Measurements from ENCODE around the gene CCNG1. TPM values are rescaled to one million over a fixed set of nuclear protein-coding genes. Genes with fewer than 3 reads are reported as not detected.
"Not testable (repeated sequence)": the region's sequence is repeated elsewhere in the genome, so short reads cannot be mapped to it uniquely, and the experiment has no call there.

CCNG1 gene, protein sequence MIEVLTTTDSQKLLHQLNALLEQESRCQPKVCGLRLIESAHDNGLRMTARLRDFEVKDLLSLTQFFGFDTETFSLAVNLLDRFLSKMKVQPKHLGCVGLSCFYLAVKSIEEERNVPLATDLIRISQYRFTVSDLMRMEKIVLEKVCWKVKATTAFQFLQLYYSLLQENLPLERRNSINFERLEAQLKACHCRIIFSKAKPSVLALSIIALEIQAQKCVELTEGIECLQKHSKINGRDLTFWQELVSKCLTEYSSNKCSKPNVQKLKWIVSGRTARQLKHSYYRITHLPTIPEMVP
- polyA plus RNA-seq: 100.0 TPM

DNA sequence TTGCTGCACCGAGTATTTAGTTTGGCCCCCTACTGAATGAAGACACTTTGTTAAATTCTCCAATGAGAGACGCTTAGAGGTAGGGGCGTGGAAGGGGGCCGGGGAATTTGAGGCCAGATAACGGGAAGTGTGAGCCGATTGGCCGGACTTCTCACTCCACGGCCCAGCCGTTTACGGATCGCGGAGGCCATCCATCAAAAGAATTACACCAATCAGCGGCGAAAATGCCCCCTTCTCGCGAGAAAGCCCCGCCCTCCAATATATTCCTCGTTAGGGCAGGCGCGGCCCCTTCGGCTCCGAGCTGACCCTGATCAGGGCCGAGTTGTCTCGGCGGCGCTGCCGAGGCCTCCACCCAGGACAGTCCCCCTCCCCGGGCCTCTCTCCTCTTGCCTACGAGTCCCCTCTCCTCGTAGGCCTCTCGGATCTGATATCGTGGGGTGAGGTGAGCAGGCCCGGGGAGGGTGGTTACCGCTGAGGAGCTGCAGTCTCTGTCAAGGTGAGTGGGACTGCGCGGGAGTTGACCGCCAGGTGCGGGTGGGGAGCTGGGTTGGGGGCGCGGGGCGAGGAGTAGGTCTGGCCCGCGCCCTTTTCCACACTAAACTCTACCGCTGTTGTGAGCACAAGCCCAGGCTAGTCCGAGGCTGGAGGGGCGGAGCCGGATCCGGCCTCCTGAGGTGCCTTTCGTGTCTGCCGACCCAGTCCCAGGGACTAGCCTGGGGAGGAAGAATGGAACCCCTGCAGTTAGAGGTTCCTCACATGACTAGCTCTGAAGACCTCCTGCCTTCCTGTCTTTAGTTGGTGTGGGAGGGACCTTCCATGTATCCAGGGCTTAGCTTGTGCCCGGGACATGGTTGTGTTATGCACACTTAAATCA, at the start of gene CCNG1:
Gene CCNG1, plus strand, starts transcription at position 287 of the 874 bp plus-strand sequence. CDS start 1,662 bp downstream, outside the sequence.
- Mint-ChIP-seq H3K4me3 (peak within 1 kb of the TSS; percentile 88 to 96 (median 94)), H3K9me3 (no peaks in the 10 kb centered on the region), H3K36me3 (peaks cover 3% of the 10 kb centered on the region), H3K27me3 (no peaks in the 10 kb centered on the region), H3K27ac (peak within 1 kb of the TSS; percentile 75 to 91 (median 84)), H3K4me1 (peaks cover 13 to 33% (median 17%) of the 10 kb centered on the region in 3 donors)

DNA sequence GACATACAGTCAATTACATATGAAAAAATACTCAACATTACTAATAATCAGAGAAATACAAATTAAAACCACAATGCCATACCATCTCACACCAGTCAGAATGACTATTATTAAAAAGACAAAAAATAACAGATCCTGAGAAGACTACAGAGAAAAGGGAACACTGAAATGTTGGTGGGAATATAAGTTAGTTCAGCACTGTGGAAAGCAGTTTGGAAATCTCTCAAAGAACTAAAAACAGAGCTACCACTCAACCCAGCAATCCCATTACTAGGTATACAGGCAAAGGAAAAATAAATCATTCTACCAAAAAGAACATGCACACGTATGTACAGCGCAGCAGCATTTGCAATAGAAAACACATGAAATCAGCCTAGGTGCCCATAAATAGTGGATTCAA, 41.6 kb upstream of the CCNG1 start:
- peak overlapping the region in 1 of 3 donors; percentile 55 for H3K27ac Mint-ChIP-seq
- H3K4me3 Mint-ChIP-seq: no peak overlapping the region
- no peaks in the 10 kb centered on the region for H3K36me3 Mint-ChIP-seq
- H3K4me1 Mint-ChIP-seq: no peaks in the 10 kb centered on the region
- H3K27me3 Mint-ChIP-seq: peaks cover 15% of the 10 kb centered on the region
- H3K9me3 Mint-ChIP-seq: peaks cover 2 to 10% (median 4%) of the 10 kb centered on the region in 3 donors

DNA sequence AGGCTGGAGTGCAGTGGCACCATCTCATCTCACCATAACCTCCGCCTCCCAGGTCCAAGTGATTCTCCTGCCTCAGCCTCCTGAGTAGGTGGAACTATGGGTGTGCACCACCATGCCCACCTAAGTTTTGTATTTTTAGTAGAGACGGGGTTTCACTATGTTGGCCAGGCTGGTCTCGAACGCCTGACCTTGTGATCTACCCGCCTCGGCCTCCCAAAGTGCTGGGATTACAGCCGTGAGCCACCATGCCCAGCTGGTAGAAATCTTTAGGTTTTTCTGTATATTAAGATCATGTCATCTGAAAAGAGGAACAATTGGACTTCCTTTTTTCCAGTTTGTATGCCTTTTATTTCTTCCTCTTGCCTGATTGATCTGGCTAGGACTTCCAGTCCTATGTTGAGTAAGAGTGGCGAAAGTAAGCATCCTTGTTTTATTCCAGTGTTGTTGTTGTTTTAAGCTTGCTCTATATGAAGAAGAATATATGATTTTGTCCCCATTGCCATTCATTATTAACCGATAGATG, 40.5 kb upstream of the CCNG1 start:
- not testable (repeated sequence) for H3K4me3 Mint-ChIP-seq, H3K4me1 Mint-ChIP-seq

DNA sequence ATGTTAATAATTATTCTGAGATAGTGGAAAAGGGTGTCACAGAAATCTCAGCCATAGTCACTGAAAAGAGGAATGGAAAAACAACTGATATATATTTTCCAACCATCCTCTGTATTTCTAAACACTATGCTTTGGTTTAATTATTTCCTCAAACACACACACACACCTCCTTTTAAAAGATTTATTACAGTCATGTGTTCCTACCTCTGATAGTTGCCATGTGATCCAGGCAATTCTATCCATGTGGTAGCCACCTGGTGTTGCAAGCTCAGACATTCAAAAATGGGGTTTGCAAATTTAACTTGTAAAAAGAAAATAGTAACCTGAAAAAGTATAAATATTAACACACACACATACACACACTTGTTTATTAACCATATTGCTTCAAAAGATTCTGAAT, 40.0 kb upstream of the CCNG1 start:
- no peaks in the 10 kb centered on the region for H3K36me3 Mint-ChIP-seq
- H3K27ac Mint-ChIP-seq: no peak overlapping the region
- no peak overlapping the region for H3K4me3 Mint-ChIP-seq
- H3K9me3 Mint-ChIP-seq: peaks cover 2 to 10% (median 2%) of the 10 kb centered on the region in 3 donors
- H3K4me1 Mint-ChIP-seq: no peaks in the 10 kb centered on the region
- H3K27me3 Mint-ChIP-seq: peaks cover 12% of the 10 kb centered on the region

More for the DNA sequence above, 40.5 kb upstream of the CCNG1 start:
- not testable (repeated sequence) for H3K36me3 Mint-ChIP-seq, H3K27ac Mint-ChIP-seq
- H3K9me3 Mint-ChIP-seq: peaks cover 2 to 10% (median 2%) of the 10 kb centered on the region in 3 donors
- peaks cover 13% of the 10 kb centered on the region for H3K27me3 Mint-ChIP-seq

DNA sequence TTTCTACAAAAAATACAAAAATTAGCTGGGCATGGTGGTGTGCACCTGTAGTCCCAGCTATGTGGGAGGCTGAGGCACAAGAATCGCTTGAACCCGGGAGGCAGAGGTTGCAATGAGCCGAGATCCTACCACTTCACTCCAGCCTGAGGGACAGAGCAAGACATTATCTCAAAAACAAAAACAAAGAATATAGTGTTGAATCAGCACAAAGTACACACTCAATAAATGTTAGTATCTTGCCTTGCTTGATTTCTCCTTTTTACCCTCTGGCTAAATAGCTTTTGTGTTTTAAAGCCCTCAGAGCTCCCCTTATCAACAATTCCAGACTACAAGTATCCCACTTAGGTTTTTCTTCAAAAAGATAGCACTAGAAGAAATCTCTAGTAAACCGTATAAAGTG, 37.5 kb upstream of the CCNG1 start:
- Mint-ChIP-seq H3K9me3 (no peaks in the 10 kb centered on the region), H3K36me3 (no peaks in the 10 kb centered on the region), H3K27ac (no peak overlapping the region), H3K27me3 (peaks cover 9% of the 10 kb centered on the region), H3K4me3 (no peak overlapping the region), H3K4me1 (no peaks in the 10 kb centered on the region)

DNA sequence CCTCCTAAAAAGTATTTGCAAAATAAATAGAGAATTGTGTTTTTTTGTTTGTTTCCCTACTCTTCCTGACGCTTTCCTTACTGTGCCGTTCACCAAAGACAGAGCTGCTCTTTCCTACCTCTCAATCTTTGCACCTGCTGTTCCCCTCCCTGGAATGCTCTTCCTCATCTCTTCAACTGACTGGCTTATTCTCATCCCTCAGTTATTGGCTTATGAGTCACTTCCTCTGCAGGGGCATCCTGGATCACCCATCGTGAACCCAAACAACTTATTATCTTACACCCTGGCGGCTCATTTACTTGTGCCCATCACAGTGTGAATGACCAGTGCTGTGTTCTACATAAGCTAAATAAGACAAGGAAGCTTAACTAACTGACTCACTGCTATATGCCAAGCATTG, 36.1 kb upstream of the CCNG1 start:
- H3K36me3 Mint-ChIP-seq: no peaks in the 10 kb centered on the region
- H3K4me1 Mint-ChIP-seq: no peaks in the 10 kb centered on the region

DNA sequence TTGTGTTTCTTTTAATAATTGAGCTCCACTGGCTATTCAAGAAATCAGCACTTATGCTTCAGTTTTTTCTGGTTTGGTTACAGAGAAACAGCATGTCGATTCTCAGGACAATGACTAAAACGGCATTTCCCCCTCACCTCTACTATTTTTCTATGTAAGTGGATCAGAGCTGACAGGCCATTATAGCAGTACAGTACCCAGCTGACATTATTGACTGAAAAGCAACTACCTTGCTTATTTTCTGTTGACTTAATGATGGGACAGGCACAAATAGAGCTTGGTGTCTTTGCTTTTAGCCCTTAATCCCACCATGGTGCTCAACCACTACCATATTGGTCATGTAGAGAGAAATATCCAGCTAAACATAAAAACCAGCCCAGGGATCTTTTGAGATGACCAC, 35.4 kb upstream of the CCNG1 start:
- Mint-ChIP-seq H3K27ac (no peak overlapping the region), H3K27me3 (peaks cover 7% of the 10 kb centered on the region)

More for the DNA sequence above, 36.1 kb upstream of the CCNG1 start:
- H3K27ac Mint-ChIP-seq: no peak overlapping the region
- no peaks in the 10 kb centered on the region for H3K9me3 Mint-ChIP-seq
- H3K27me3 Mint-ChIP-seq: peaks cover 7% of the 10 kb centered on the region
- H3K4me3 Mint-ChIP-seq: no peak overlapping the region

DNA sequence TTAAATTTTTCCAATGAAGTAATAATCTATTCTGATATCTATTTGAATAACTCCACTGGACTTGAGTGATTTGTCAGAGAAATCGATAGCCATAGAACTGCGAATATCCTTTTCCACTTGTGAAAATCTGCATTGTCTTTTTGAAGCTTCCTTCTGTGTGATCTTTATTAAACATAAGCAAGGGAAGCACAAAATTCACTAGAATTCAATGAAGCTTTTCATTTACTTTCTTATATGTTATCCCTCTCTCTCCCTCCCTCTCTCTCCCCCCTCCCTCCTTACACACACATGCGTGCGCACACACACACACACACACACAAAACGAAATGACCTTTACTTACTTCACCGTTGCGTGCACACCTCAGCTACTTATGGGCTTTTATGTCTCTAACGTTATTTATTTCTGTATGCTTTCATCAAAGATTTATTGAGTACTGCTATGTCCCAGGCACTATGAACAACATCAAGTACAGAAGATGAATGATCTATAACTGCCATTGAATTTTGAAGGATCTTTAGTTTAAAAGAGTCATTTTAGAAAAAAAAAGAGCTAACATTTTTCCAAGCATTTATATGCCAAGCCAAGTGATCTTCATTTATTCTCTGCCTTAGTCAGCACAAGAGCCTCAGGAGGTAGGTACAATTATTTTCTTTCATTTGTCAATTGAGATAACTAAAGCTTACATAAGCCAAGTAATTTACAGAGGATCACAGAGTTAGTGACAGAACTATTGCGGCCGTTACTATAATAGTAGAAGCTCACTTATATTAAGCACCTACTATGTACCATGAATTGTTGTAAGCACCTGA, 32.8 kb upstream of the CCNG1 start:
- Mint-ChIP-seq H3K27ac (no peak overlapping the region), H3K27me3 (peaks cover 3% of the 10 kb centered on the region), H3K4me1 (peaks cover 0 to 3% (median 0%) of the 10 kb centered on the region in 3 donors), H3K36me3 (no peaks in the 10 kb centered on the region), H3K4me3 (no peak overlapping the region), H3K9me3 (no peaks in the 10 kb centered on the region)

More for the DNA sequence above, 35.4 kb upstream of the CCNG1 start:
- Mint-ChIP-seq H3K36me3 (no peaks in the 10 kb centered on the region), H3K9me3 (no peaks in the 10 kb centered on the region), H3K4me1 (no peaks in the 10 kb centered on the region), H3K4me3 (no peak overlapping the region)

DNA sequence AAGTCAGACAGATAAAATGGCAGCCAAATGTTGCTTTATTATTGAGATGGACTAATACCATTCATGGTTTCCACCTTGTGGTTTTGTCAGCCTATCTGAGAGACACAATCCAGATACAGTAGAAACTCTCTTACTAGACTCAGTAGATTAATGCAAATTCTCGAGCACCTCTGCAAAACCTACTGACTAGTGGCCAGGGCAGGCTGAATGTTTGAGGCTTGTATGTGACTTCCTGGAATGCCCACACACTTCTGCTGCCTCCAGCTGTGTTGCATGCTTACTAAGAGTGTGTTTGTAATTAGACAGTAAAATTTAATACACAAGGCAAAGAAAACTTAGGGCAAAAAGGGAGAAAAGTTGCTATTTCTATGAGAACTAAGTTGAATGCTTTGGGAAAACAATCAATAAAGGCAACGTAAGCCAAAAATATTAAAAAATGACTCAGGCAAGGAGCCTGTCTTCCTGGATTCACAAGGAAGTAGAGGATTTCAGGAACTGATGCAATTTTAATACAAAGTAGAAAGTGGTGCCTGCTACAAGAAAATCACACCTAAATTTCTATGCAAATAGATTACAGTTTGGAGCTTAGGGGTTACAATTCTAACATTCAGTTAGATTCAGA, 30.2 kb upstream of the CCNG1 start:
- H3K36me3 Mint-ChIP-seq: no peaks in the 10 kb centered on the region
- peaks cover 0 to 3% (median 0%) of the 10 kb centered on the region in 3 donors for H3K4me1 Mint-ChIP-seq
- H3K4me3 Mint-ChIP-seq: no peak overlapping the region

DNA sequence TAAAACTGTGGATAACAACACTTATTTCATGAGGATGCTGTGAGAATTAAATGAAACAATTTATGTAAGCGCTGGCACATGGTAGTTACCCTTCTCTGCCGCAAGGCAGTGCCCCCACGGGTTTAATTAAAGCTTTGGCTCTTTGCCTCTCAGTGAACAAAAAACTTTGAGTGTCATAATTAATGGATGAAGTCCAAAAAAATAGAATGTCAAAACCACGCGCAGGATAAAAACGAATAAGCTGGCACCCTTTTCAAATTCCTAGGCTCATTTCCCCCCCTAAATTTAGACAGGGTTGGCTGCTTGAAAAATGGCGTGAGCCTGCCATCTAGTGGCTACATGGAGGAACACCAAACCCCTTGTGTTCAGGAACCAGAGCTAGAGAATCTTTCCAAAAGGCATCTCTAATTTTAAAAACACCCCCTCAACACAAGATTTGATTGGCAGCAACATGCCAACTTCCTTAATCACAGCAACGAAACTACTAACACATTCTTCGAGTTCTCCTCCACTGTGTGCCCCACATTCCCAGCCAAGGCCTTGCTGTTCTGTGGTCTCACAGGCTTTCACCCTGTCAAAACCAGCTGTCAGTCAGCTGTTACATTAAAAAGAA, 29.0 kb upstream of the CCNG1 start:
- peak overlapping the region in 1 of 4 donors; percentile 46 for H3K4me3 Mint-ChIP-seq
- no peaks in the 10 kb centered on the region for H3K36me3 Mint-ChIP-seq
- H3K27me3 Mint-ChIP-seq: peaks cover 2% of the 10 kb centered on the region
- H3K27ac Mint-ChIP-seq: no peak overlapping the region
- no peaks in the 10 kb centered on the region for H3K9me3 Mint-ChIP-seq
- peaks cover 0 to 3% (median 0%) of the 10 kb centered on the region in 3 donors for H3K4me1 Mint-ChIP-seq

More for the DNA sequence above, 30.2 kb upstream of the CCNG1 start:
- Mint-ChIP-seq H3K27ac (no peak overlapping the region), H3K9me3 (no peaks in the 10 kb centered on the region), H3K27me3 (peaks cover 2% of the 10 kb centered on the region)

DNA sequence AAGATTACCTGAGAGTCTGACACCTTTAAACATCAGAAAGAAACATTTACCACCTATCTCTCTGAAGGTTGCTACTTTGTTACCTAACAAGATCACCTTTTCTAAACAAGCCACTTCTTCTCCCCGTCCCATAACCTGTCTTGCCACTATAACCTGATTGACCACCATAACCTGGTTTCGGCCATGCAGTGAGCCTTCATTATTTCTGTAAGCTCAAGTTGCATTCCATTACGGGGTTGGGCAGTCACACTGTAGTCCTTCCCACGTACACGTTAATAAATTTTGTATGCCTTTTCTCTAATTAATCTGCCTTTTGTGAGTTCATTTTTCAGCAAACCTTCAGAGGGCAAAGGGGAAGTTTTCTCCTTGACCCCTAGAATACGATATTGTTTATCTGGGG, 28.0 kb upstream of the CCNG1 start:
- Mint-ChIP-seq H3K4me1 (peaks cover 0 to 3% (median 0%) of the 10 kb centered on the region in 3 donors), H3K36me3 (no peaks in the 10 kb centered on the region), H3K27me3 (peaks cover 7% of the 10 kb centered on the region), H3K9me3 (no peaks in the 10 kb centered on the region), H3K27ac (no peak overlapping the region), H3K4me3 (no peak overlapping the region)

DNA sequence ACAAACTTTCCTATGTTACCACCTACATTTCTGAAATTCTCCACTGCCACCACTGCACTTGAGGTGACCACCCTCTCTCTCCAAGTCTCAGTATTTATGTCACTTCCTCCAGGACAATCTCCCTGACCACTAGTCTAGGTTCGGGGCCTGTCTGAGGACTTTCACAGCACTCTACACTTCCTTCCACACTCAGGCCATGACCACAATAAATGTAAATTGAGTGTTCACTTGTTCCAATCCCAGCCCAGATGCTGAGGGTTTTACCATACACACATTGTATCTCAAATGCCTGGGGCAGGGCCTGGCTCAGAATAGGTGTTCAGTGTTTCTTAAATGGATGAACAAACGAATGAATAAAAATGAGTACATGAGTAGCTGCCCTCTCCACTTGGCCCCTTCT, 26.9 kb upstream of the CCNG1 start:
- Mint-ChIP-seq H3K27ac (no peak overlapping the region), H3K36me3 (no peaks in the 10 kb centered on the region), H3K4me3 (no peak overlapping the region), H3K27me3 (peaks cover 15% of the 10 kb centered on the region), H3K9me3 (no peaks in the 10 kb centered on the region), H3K4me1 (peaks cover 0 to 3% (median 0%) of the 10 kb centered on the region in 3 donors)

DNA sequence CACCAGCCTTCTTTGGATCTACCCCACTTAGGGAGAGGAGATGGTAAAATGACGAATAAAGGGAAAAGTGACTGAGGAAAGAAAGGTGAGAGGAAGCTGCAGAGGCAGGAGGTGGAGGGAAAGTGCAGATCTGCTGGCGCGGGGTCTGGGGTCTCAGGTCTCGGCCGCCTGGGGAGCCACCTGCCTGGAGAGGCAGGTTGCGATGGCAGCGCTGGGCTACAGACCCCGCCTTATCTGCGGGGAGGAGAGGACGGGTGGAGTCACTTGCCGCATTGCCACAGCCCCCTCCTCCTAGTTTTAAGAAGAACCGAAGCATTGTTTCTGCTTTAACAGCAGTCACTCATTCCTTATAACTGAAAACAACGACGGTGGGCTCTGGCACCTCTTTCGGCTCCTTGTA, 21.7 kb upstream of the CCNG1 start:
- H3K4me3 Mint-ChIP-seq, H3K36me3 Mint-ChIP-seq, H3K27ac Mint-ChIP-seq, H3K4me1 Mint-ChIP-seq, H3K9me3 Mint-ChIP-seq: not testable (repeated sequence)
- peaks cover 19% of the 10 kb centered on the region for H3K27me3 Mint-ChIP-seq

DNA sequence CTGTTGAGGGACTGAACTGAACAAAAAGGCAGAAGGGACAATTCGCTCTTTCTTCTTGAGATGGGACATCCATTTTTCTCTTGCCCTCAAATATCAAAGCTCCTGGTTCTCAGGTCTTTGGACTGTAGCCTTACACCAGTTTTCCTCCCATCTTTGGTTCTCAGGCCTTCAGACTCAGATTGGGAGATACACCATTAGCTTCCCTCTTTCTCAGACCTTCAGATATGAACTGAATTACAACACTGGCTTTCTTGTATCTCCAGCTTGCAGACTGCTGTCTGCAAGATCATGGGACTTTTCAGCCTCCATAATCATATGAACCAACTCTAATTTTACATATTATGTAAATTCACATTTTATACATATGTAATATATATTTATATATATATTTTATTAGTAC, 12.6 kb upstream of the CCNG1 start:
- H3K4me3 Mint-ChIP-seq: no peak overlapping the region
- peaks cover 6% of the 10 kb centered on the region in 3 donors for H3K4me1 Mint-ChIP-seq
- H3K9me3 Mint-ChIP-seq: no peaks in the 10 kb centered on the region
- no peaks in the 10 kb centered on the region for H3K36me3 Mint-ChIP-seq
- H3K27me3 Mint-ChIP-seq: peaks cover 1% of the 10 kb centered on the region
- H3K27ac Mint-ChIP-seq: no peak overlapping the region
